Right ventricle myocardium superior (tissue), 1 donor: Measurements from ENCODE around the gene SLC13A3. TPM values are rescaled to one million over a fixed set of nuclear protein-coding genes. Genes with fewer than 3 reads are reported as not detected.
A peak's percentile ranks its signal among the peaks of the same experiment; 100 is the strongest.

ENCODE experiments used
- ATAC-seq: fragments of 200-7000 bp; cut with Tn5 transposase; one replicate; pipeline ENCODE4 v1.9.1; 2020; ENCODE audit warnings: mild to moderate bottlenecking; ENCODE audit not compliant: poor library complexity
- DNase-seq: peaks from one replicate; pipeline ENCODE4 v3.0.0-alpha.2; 2020
- intact Hi-C: fragments of 100-400 bp; cut with DNase I; formaldehyde crosslinking; loops from one replicate; pipeline ENCODE4 v1.11.2; 2022
- long read RNA-seq: library from polyadenylated mRNA; unstranded; transcript quantifications from one replicate; pipeline ENCODE4 v2.0.0, GENCODE V29; 2021
- total RNA-seq: library from RNA; stranded (reverse); fragmentation: NEBNext Ultra II Directional; extraction: Animal tissue kit (Norgen Biotek cat#: 25700); gene quantifications from one replicate; pipeline ENCODE4 v1.2.1, GENCODE V29; 2021
- donor health status: DM: no; HTN: yes; CAD: no; lungs with severe emphysema.

The SLC13A3 gene, protein sequence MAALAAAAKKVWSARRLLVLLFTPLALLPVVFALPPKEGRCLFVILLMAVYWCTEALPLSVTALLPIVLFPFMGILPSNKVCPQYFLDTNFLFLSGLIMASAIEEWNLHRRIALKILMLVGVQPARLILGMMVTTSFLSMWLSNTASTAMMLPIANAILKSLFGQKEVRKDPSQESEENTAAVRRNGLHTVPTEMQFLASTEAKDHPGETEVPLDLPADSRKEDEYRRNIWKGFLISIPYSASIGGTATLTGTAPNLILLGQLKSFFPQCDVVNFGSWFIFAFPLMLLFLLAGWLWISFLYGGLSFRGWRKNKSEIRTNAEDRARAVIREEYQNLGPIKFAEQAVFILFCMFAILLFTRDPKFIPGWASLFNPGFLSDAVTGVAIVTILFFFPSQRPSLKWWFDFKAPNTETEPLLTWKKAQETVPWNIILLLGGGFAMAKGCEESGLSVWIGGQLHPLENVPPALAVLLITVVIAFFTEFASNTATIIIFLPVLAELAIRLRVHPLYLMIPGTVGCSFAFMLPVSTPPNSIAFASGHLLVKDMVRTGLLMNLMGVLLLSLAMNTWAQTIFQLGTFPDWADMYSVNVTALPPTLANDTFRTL
- total RNA-seq = 0.30 TPM
- long read RNA-seq, partial matches to known transcripts = 0 of 1 reads
- long read RNA-seq, other reads (novel, unspliced or antisense) = 1 of 1 reads

DNA sequence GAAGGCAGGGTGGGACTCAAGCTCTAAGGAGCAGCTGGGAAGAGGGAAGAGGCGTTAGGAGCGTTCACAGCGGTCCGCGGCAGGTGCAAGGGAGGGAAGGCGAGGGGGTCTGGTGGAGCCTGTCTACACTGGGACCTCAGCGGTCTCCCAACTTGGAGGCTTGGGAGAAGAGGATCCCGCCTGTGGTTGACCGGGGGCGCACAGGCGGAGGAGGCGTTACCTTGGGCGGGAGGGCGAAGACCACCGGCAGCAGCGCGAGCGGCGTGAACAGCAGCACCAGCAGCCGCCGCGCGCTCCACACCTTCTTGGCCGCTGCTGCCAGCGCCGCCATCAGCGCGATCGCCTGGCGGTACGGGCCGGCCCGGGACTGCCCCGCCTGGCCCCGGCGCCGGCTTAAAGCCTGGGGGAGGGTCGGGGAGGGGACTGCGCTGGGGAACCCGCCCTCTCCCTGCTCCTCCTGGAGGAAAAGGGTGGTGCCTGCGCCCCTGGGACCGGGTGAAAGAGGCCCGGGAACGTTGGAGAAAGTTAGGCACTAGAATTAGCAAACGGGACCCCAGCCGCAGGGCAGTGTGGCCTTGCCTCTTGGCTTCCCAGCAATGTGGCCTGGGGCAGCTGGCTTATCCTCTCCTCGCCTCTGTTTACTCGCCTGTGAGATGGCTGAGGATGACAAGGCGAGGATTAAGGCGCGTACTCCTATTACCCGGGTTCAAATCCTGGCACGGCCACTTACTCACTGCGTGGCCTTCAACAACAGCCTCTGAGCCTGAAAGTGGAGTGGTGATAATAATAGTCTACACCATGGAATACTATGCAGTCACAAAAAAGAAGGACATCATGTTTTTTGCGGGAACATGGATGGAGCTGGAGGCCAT is at the start of gene SLC13A3:
TSS of gene SLC13A3 (minus strand) at position 369 of the 872 bp plus-strand sequence. CDS start at position 331, 38 bp downstream.
- DNase-seq = no peak
- peak; percentile 48 for ATAC-seq
- intact Hi-C loops = no loop called here

DNA sequence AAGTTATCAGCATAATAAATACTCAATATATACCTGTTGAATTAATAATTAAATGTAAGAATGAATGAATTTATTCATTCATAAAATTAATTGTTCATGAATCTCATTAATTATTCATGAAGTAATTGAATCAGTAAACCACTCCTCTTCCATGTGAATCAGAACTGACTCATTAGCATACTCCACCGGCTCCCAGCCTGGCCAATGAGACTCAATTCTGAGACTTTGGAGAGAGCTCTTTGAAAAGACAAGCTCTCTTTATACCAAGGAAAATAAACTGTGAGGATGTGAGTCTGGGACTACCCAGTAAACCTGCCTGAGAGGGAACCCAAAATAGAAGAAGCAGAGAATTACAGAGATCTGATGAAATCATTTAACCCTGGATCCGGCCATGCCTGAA is 49.8 kb upstream of the SLC13A3 start:
- DNase-seq (no peak), ATAC-seq (no peak)
- intact Hi-C loops = no loop called here

DNA sequence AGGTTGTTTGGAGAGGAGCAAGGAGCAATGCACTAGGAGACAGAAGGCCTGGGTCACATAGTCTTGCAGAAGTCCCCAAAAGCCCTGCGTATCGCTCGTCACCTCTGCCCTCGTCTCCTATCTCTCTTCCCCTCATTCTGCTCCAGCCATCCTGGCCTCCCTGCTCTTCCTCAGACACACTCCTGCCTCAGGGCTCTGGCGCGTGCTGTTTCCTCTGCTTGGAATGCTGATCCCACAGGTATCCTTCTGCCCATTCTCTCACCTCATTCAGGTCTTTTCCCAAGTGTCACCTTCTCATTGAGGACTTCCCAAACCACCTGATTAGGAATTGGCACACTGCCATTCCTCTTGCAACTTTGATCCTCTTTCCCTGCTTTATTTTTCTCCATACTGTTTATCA is 49.2 kb upstream of the SLC13A3 start:
- intact Hi-C loops = no loop called here
- ATAC-seq = no peak
- DNase-seq = no peak

DNA sequence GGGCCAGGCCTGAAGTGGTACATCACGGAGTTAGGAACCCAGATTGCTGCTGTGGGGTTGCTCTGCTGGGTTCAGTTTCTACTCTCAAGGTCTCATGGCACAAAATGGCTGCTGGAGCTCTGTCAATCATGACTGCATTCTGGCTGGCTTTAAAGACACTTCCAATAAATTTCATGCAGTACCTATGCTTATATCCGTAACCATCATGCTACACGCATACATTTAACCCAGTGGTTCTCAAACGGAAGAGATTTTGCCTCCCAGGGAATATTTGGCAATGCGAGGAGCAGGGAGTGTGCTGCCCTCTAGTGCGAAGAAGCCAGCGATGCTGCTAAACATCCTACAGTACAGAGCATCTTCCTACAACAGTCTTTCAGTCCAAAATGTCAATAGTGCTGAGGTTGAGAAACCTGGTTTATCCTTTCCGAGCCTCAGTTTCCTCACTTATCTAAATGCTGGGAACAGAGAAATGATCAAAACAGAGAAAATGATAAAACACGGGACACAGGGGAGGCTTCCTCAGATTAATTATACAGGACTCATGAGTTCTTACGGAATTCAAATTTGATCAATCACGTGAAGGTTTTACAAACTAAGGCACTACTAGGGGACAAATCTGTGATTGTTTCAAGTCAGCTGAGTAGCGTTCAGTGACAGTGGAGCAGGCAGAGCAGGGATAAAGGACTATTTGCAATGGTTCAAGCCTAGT is 48.5 kb upstream of the SLC13A3 start:
- ATAC-seq = no peak
- intact Hi-C loops = no loop called here
- DNase-seq = no peak

DNA sequence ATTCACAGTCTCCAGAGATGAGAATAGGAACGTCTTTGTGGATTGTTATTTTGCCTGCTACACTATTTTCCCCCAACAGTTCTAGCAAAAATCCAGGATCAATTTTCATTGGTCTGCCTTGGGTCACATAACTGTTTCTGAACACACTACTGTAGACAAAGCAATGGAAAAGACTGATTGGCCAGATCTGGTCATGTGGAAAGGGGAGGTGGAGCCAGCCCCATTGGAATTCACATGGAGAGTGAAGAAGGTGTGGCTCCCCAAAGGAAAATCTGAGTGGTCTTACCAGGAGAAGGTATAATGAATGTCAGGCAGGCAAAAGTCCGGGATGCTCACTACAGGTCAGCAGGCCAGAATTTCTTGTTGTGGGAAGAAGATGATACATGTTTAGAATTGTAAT is 47.5 kb upstream of the SLC13A3 start:
- intact Hi-C loops = no loop called here
- ATAC-seq (no peak), DNase-seq (no peak)

DNA sequence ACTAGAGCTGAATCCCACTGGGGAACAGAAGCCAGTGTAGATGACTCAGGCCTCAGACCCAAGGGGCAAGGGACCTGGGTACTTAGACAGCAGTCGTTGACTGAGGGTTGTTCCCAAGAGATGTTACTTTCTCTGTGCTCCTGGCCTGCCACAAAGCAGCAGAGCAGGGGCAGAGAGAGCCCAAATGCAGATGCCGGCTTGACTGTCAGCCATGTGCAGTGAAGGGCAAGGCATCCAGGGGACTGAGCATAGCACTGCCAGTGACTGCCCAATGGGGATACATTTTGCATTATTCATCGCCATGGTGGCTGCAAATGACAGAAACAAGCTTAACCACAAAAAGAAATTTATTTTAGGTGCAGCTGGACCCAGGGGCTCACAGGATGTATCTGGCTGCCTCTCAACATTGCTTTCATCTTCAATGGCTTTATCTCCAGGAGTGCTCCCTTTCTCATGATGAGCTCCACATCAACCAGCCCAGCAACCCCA is 45.6 kb upstream of the SLC13A3 start:
- ATAC-seq (no peak), DNase-seq (no peak)
- intact Hi-C loops = no loop called here

DNA sequence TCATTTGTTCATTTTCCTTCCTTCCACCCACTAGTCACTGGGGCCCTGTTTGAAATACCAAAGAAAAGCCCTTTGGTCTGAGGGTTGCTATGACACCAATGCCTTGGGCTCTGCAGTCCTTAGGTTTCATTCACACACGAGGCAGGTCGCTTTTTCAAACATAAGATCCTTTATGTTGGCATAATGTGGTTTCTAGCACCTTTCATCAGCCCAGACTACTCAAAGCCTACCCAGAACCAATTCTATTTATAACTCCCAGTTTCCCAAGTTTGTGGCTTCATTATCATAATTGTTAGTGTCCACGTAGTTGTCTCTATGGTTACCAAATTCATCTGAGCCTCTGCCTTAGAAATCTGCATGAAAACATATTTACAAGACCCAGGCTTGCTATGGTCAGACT is 44.6 kb upstream of the SLC13A3 start:
- no peak for DNase-seq
- intact Hi-C loops = no loop called here
- peak; percentile 13 for ATAC-seq

DNA sequence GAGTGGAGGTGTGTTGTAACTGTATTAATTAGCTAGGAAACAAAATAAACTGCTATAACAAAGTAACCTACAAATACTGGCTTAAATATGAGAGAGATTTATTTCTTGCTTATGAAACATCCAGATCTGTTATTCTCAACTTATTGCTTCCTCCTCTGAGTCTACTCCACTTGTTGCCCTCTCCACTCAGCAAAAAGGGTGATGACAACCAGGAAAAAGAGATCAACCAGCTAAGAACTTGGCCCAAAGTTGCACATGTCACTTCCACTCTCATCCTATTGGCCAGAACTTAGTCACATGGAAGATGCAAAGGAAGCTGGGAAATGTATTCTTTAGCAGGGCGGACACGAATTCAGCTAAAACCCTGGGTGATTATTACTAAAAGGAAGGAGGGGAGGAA is 43.2 kb upstream of the SLC13A3 start:
- no peak for DNase-seq
- intact Hi-C loops = no loop called here
- ATAC-seq = peak; percentile 64

DNA sequence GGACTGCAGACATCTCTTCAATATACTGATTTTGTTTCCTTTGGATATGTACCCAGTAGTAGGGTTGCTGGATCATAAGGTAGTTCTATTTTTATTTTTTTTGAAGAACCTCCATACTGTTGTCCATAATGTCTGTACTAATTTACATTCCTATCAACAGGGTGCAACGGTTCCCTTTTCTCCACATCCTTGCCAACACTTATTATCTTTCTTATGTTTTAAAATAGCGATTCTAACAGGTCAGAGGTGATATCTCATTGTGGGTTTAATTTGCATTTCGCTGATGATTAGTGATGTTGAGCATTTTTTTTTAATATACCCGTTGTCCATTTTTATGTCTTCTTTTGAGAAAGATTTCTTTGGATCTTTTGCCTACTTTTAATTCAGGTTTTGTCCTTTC is 39.9 kb upstream of the SLC13A3 start:
- DNase-seq (no peak), ATAC-seq (no peak)

DNA sequence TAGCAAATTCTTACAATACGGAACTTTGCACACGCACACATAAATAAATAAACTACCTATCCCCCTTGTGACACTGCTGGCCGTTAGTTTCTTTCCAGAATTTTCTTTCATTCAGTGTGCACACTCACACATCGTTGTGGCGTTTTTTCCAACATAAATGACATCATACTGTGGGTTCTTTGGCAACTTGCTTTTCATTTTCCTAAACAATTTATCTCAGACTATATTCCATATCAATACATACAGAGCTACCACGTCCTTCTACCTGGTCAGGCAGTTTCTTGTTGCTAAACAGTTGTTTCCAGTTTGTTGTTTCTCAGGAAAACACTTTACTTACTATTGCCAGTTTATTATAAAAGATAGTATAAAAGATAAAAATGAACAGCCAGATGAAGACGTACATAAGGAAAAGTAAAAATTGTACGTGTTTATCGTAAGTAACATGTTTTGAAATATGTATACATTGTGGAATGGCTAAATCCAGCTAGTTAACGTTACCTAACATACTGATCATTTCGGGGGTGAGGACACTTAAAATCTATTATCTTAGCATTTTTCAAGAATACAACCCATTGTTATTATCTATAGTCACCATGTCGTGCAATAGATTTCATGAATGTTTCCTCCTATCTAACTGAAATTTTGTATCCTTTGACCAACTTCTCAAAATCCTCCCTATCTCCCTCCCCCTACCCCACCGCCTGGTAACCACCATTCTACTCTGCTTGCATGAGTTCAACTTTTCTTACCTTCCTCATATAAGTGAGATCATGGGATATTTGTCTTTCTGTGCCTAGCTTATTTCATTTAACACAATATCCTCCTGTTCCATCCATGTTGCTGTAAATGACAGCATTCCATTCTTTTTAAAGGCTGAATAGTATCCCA is 39.2 kb upstream of the SLC13A3 start:
- ATAC-seq = no peak
- intact Hi-C loops = no loop called here

More for the DNA sequence above, 39.9 kb upstream of the SLC13A3 start:
- intact Hi-C loops = no loop called here

DNA sequence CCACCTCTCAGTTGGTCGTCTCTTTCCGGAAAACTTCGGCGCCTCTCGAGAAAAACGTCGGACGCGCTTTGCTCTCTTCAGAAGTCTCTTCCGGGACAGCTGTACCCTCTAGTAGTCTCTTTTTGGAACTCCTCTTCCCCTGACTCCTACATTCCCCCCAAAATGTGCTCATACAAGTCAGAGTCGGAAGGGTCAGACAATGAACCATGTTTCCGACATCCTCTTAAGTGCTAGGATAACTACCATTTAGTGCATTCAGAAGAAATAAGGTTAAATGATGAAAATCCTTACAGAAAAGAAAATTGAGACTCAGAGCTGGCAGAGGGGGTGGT is 38.5 kb upstream of the SLC13A3 start:
- DNase-seq (no peak), ATAC-seq (no peak)
- intact Hi-C loops = loop anchor here (10.0 kb wide), 1 partner anchor 135 kb away; the partner anchor contains the start of gene OCSTAMP

More for the DNA sequence above, 39.2 kb upstream of the SLC13A3 start:
- DNase-seq = no peak

DNA sequence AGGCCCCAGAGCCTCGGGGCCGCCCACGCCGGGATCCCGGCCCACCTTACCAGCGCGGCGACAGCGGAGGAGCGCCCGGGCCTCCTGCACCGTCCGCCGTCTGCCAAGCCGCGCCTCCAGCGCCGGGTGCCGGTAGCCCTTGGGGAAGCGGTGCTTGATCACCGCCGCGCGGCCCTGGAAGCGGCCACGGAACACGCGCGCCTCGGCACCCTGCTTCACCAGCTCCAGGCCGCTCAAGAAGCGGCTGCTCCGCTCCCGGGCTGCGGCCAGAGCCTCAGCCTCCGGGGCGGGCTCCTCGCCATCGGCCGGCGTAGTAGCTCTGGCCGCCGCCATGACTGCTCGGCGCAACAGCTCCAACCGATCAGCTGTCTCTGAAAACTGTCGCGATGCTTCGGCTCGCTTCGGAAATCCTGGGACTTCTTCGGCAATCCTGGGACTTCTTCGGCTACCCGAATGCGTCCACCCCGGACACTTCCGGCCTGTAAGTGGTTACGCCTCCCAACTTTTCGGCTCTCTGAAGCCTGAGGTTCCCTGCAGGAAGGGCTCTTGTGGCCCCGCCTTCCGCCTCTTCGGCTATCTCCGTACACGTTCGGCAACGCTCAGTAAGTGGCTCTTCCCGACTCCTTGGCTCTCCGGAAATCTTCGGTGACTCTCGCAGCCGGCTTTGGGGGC is 38.0 kb upstream of the SLC13A3 start, which contains the start of gene TP53RK:
TSS of gene TP53RK (minus strand) at position 363 of the 672 bp plus-strand sequence. CDS start at position 333, 30 bp downstream.
- DNase-seq (peak; percentile 99), ATAC-seq (peak; percentile 98)
- intact Hi-C loops = loop anchor here (10.0 kb wide), 1 partner anchor 134 kb away; the partner anchor contains the start of gene OCSTAMP

DNA sequence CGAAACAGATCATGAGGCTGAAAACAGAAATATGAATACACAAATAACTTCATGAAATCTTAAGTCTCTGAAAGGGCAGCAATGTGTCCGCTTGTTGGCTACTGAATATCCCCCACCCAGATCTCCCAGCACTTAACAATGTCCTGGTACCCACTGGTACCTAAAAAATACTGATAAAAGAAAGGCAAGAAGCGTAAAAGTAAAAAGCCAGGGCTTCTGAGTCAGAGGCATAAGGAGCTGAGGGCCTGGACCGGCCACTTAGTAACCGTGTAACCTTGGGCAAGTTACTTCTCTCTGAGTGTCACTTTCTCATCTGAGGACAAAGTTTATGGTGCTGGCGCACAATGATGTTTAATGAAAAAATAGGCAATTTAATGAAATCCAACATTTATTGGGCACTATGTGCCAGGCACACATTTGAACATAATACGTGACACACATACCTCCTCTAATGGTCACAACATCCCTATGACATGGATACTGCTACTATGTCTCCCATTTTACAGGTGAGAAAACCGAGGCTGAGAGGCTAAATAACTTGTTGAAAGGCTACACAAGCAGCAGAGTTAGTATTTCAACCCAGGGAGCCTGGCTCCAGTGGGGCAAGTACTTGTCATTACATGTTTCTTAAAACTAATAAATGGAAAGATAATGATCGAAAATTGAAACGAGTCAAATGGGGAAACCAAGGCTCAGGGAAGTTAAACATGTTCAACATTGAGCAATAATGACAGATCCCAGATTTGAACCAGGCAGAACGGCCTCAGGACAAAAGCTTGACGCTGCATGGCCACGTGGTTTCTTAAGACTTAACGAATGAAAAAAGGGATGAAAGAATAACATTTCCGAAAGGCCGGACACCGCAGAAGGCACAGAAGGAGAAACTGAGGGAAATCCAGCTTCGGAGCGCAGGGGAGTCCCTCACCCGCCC is 37.2 kb upstream of the SLC13A3 start:
- DNase-seq (no peak), ATAC-seq (no peak)
- intact Hi-C loops = loop anchor here (10.0 kb wide), 1 partner anchor 134 kb away; the partner anchor contains the start of gene OCSTAMP

DNA sequence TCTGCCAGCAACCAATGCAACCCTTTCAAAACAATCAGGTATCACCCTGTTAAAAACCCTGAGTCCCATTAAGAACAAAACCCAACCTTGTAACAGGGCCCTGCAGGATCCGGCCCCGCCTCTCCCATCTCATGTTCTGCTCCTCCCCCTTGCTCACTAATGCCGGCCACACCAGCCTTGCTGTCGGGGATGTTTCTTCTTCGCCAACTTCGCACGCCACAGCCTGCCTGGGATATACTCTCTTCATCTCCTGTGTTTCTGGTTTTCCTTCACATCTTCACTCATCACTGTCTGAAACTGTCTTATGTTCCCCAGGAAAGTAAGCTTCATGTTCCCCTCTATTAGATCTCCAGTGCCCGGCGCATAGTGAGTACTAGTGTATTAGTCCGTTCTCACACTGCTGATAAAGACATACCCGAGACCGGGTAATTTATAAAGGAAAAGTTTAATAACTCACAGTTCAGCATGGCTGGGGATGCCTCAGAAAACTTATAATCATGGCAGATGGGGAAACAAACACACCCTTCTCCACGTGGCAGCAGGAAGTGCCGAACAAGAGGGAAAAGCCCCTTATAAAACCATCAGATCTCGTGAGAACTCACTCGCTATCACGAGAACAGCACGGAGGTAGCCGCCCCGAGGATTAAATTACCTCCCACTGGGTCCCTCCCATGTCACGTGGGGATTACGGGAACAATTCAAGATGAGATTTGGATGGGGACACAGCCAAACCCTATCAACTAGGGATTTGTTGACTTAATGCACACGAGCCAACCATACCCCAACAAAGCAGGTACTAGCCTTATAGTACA is 32.9 kb upstream of the SLC13A3 start:
- intact Hi-C loops = loop anchor here (10.0 kb wide), 1 partner anchor 129 kb away; the partner anchor contains the start of gene OCSTAMP
- ATAC-seq (peak; percentile 74), DNase-seq (peak; percentile 70)

DNA sequence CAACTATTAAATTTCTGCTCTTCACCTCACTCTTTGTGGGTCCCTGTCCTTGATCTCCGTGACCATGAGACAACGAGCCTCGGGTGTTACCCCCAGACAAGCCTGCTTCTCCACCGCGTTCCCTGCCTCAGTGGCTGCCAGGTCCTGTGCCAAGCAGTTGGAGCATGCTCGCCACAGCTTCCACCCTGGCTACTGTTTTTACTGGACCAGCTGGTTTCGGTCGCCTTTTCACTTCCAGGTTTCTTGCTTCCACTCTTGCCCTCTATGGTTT is 32.3 kb upstream of the SLC13A3 start:
- ATAC-seq = peak; percentile 8
- intact Hi-C loops = loop anchor here (10.0 kb wide), 1 partner anchor 129 kb away; the partner anchor contains the start of gene OCSTAMP
- DNase-seq = no peak
